BLaER1 treated with 17β-estradiol and CSF1 and Interleukin-3, amounts not matched to agents 10 nM and 100 nM (cell line): Measurements from ENCODE around the gene NMRK1.

Experiments
- H3K27ac ChIP-seq, 11 experiments: shearing (Covaris generic); formaldehyde crosslinking; 2 replicates each; pipeline ENCODE4 v1.8.1; 2022
- H3K27me3 ChIP-seq, 11 experiments: shearing (Covaris generic); formaldehyde crosslinking; 2 replicates each; pipeline ENCODE4 v1.8.1; 2022
- H3K36me3 ChIP-seq, 11 experiments: shearing (Covaris generic); formaldehyde crosslinking; 2 replicates each; pipeline ENCODE4 v1.8.1; 2022
- H3K4me1 ChIP-seq, 10 experiments: shearing (Covaris generic); formaldehyde crosslinking; 2 replicates each; pipeline ENCODE4 v1.8.1; 2022
- H3K4me2 ChIP-seq, 11 experiments: shearing (Covaris generic); formaldehyde crosslinking; 2 replicates each; pipeline ENCODE4 v1.8.1; 2022
- H3K4me3 ChIP-seq, 10 experiments: shearing (Covaris generic); formaldehyde crosslinking; 2 replicates each; pipeline ENCODE4 v1.8.1; 2022
- H3K9ac ChIP-seq, 11 experiments: shearing (Covaris generic); formaldehyde crosslinking; 2 replicates each; pipeline ENCODE4 v1.8.1; 2022
- H3K9me3 ChIP-seq, 11 experiments: shearing (Covaris generic); formaldehyde crosslinking; replicated peaks in 1 of 11; 2 replicates each; pipeline ENCODE4 v1.8.1; 2022
- H4K20me1 ChIP-seq, 11 experiments: shearing (Covaris generic); formaldehyde crosslinking; 2 replicates each; pipeline ENCODE4 v1.8.1; 2022
- Cebpa-rat ChIP-seq, 11 experiments: shearing (Covaris generic); IDR thresholded peaks; 2 replicates each; pipeline ENCODE4 v1.8.1; 2022

NMRK1 gene

GRCh38 chr9:75123696-75124095 is 35.7 kb upstream of the NMRK1 start:
- peaks cover 0 to 24% (median 0%) of the 10 kb centered on the region in 10 experiments; a peak in 8 of 20 replicates for H3K4me1 ChIP-seq
- H3K27me3 ChIP-seq: no peaks in the 10 kb centered on the region
- no peak overlapping the region for H3K4me3 ChIP-seq
- no peak overlapping the region for H3K4me2 ChIP-seq
- H3K36me3 ChIP-seq: peaks cover 34 to 95% (median 64%) of the 10 kb centered on the region in 11 experiments
- H4K20me1 ChIP-seq: peaks cover 0 to 96% (median 25%) of the 10 kb centered on the region in 11 experiments; a peak in 16 of 22 replicates
- no peak overlapping the region for H3K27ac ChIP-seq
- H3K9ac ChIP-seq: no peak overlapping the region
- no peak for TF ChIP-seq Cebpa-rat (IDR thresholded peaks at IDR 0.05)
- peaks cover 3 to 12% (median 8%) of the 10 kb centered on the region in 11 experiments; a peak in 19 of 22 replicates for H3K9me3 ChIP-seq

- Histone ChIP-seq H3K4me2 (no peak overlapping the region), H4K20me1 (peaks cover 0 to 100% (median 29%) of the 10 kb centered on the region in 11 experiments; a peak in 16 of 22 replicates), H3K9ac (no peak overlapping the region)
Measured at GRCh38 chr9:75121914-75122558, 34.1 kb upstream of the NMRK1 start.

GRCh38 chr9:75120686-75121085 is 32.7 kb upstream of the NMRK1 start:
- Histone ChIP-seq H4K20me1 (peaks cover 0 to 100% (median 29%) of the 10 kb centered on the region in 11 experiments; a peak in 16 of 22 replicates), H3K36me3 (peaks cover 44 to 87% (median 68%) of the 10 kb centered on the region in 11 experiments), H3K27me3 (no peaks in the 10 kb centered on the region), H3K27ac (no peak overlapping the region; a peak in 1 of 22 replicates), H3K4me2 (peak overlapping the region in 2 of 11 experiments; percentile 18 to 24; a peak in 1 of 22 replicates), H3K4me3 (no peak overlapping the region), H3K9me3 (peaks cover 13 to 28% (median 20%) of the 10 kb centered on the region in 11 experiments; a peak in 21 of 22 replicates), H3K4me1 (peaks cover 0 to 54% (median 0%) of the 10 kb centered on the region in 10 experiments; a peak in 9 of 20 replicates), H3K9ac (no peak overlapping the region)
- no peak for TF ChIP-seq Cebpa-rat (IDR thresholded peaks at IDR 0.05)

More at GRCh38 chr9:75121914-75122558, 34.1 kb upstream of the NMRK1 start:
- H3K9me3 ChIP-seq: peaks cover 13 to 28% (median 20%) of the 10 kb centered on the region in 11 experiments; a peak in 21 of 22 replicates
- TF ChIP-seq Cebpa-rat (IDR thresholded peaks at IDR 0.05): no peak
- H3K36me3 ChIP-seq: peaks cover 44 to 100% (median 79%) of the 10 kb centered on the region in 11 experiments
- H3K27ac ChIP-seq: no peak overlapping the region
- no peak overlapping the region for H3K4me3 ChIP-seq
- peaks cover 0 to 40% (median 0%) of the 10 kb centered on the region in 10 experiments; a peak in 8 of 20 replicates for H3K4me1 ChIP-seq
- no peaks in the 10 kb centered on the region for H3K27me3 ChIP-seq

- no peak for TF ChIP-seq Cebpa-rat (IDR thresholded peaks at IDR 0.05)
Measured at GRCh38 chr9:75117564-75117963, 29.6 kb upstream of the NMRK1 start.

DNA sequence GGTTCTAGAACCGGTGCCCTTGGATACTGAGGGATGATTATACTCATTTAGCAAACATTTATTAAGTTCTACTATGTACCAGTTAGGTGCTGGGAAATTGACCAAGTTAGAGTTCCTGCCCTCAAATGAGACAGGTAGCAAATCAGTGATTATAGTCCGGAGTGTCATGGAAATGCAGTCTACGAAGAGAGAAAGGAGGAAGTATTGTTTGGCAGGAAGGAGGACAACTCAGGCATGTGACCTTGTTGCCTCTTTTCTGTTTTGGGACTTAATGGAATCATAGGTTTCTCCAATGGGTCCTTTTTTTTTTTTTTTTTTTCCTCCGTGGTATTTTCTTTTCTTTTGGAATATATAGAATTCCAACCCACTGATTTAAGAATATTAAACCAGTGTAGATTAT is 28.4 kb upstream of the NMRK1 start:
- Histone ChIP-seq H3K4me1 (peaks cover 0 to 84% (median 0%) of the 10 kb centered on the region in 10 experiments; a peak in 9 of 20 replicates), H3K9me3 (peaks cover 13 to 28% (median 20%) of the 10 kb centered on the region in 11 experiments; a peak in 21 of 22 replicates), H3K4me3 (no peak overlapping the region), H3K9ac (no peak overlapping the region), H3K27me3 (no peaks in the 10 kb centered on the region), H3K36me3 (peaks cover 33 to 68% (median 43%) of the 10 kb centered on the region in 11 experiments), H3K4me2 (peak overlapping the region in 3 of 11 experiments; percentile 8 to 73 (median 71); a peak in 3 of 22 replicates), H3K27ac (peak overlapping the region in 2 of 11 experiments; percentile 12 to 23; a peak in 1 of 22 replicates), H4K20me1 (peaks cover 2 to 100% (median 59%) of the 10 kb centered on the region in 11 experiments; a peak in 20 of 22 replicates)
- TF ChIP-seq Cebpa-rat (IDR thresholded peaks at IDR 0.05): no peak

More at GRCh38 chr9:75117564-75117963, 29.6 kb upstream of the NMRK1 start:
- Histone ChIP-seq H4K20me1 (peaks cover 0 to 100% (median 51%) of the 10 kb centered on the region in 11 experiments; a peak in 19 of 22 replicates), H3K4me1 (peaks cover 0 to 71% (median 0%) of the 10 kb centered on the region in 10 experiments; a peak in 9 of 20 replicates), H3K9me3 (peaks cover 13 to 28% (median 20%) of the 10 kb centered on the region in 11 experiments; a peak in 21 of 22 replicates), H3K27ac (no peak overlapping the region), H3K27me3 (no peaks in the 10 kb centered on the region), H3K4me2 (peak overlapping the region in 1 of 11 experiments; percentile 26; a peak in 1 of 22 replicates), H3K4me3 (no peak overlapping the region), H3K9ac (no peak overlapping the region), H3K36me3 (peaks cover 44 to 80% (median 55%) of the 10 kb centered on the region in 11 experiments)

GRCh38 chr9:75112789-75113188 is 24.8 kb upstream of the NMRK1 start:
- peak overlapping the region in 3 of 11 experiments; percentile 3 to 79 (median 58); a peak in 5 of 22 replicates for H3K4me2 ChIP-seq
- H3K9ac ChIP-seq: peak overlapping the region in 2 of 11 experiments; percentile 36 to 57; a peak in 2 of 22 replicates
- H3K9me3 ChIP-seq: peaks cover under 1 to 7% (median 4%) of the 10 kb centered on the region in 11 experiments; a peak in 16 of 22 replicates
- H3K36me3 ChIP-seq: peaks cover under 1 to 50% (median 15%) of the 10 kb centered on the region in 11 experiments; a peak in 21 of 22 replicates
- no peak for TF ChIP-seq Cebpa-rat (IDR thresholded peaks at IDR 0.05)
- H3K4me3 ChIP-seq: no peak overlapping the region
- peak overlapping the region in 2 of 11 experiments; percentile 18 to 23; a peak in 2 of 22 replicates for H3K27ac ChIP-seq
- H3K4me1 ChIP-seq: peaks cover 0 to 76% (median 0%) of the 10 kb centered on the region in 10 experiments; a peak in 8 of 20 replicates
- no peaks in the 10 kb centered on the region for H3K27me3 ChIP-seq
- peaks cover 4 to 100% (median 81%) of the 10 kb centered on the region in 11 experiments; a peak in 20 of 22 replicates for H4K20me1 ChIP-seq

DNA sequence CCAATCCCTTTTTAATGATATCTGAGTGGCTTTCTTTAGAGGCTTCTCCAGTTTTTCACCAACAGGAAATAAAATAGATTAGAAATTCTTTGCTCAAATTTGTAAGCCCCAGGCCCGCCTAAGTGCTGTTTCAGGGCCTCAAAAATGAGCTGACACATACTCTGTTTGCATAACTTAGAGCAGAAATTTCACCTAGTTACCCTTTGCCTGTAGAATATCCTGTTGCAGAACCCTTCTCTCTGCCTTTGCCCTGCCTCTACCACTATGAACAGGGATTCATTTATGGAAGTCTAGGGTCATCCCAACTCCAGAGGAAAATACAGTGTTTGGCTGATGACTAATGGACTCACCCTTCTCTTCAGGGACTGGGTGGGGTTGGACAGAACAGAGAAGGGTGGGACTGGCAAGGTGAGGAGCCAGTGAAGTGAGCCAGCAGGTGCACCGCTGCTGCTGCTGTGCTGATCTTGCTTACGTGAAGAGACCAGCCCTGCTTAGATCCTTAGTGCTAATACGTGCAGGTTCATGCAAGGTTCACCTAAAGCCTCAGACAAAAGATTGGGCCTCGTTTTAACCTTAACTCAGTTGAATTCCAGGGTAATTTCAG is 23.2 kb upstream of the NMRK1 start:
- H3K9ac ChIP-seq: no peak overlapping the region
- H4K20me1 ChIP-seq: peaks cover 4 to 100% (median 90%) of the 10 kb centered on the region in 11 experiments; a peak in 20 of 22 replicates
- H3K36me3 ChIP-seq: peaks cover 0 to 50% (median 8%) of the 10 kb centered on the region in 11 experiments; a peak in 9 of 22 replicates
- no peaks in the 10 kb centered on the region for H3K27me3 ChIP-seq
- H3K4me1 ChIP-seq: peaks cover 0 to 62% (median 0%) of the 10 kb centered on the region in 10 experiments; a peak in 8 of 20 replicates
- no peak overlapping the region for H3K4me3 ChIP-seq
- H3K27ac ChIP-seq: no peak overlapping the region
- TF ChIP-seq Cebpa-rat (IDR thresholded peaks at IDR 0.05): no peak
- no peaks in the 10 kb centered on the region; a peak in 1 of 22 replicates for H3K9me3 ChIP-seq
- peak overlapping the region in 2 of 11 experiments; percentile 58 to 79; a peak in 2 of 22 replicates for H3K4me2 ChIP-seq

- H3K4me1 ChIP-seq: peaks cover 0 to 74% (median 9%) of the 10 kb centered on the region in 10 experiments; a peak in 9 of 20 replicates
- peaks cover 4 to 100% (median 95%) of the 10 kb centered on the region in 11 experiments; a peak in 21 of 22 replicates for H4K20me1 ChIP-seq
- peaks cover 0 to 58% (median 9%) of the 10 kb centered on the region in 11 experiments; a peak in 13 of 22 replicates for H3K36me3 ChIP-seq
- H3K27ac ChIP-seq: no peak overlapping the region
- no peaks in the 10 kb centered on the region; a peak in 1 of 22 replicates for H3K9me3 ChIP-seq
- TF ChIP-seq Cebpa-rat (IDR thresholded peaks at IDR 0.05): no peak
- no peak overlapping the region for H3K9ac ChIP-seq
- H3K27me3 ChIP-seq: no peaks in the 10 kb centered on the region
- H3K4me2 ChIP-seq: peak overlapping the region in 2 of 11 experiments; percentile 7 to 16; a peak in 1 of 22 replicates
- no peak overlapping the region for H3K4me3 ChIP-seq
Measured at GRCh38 chr9:75109210-75109839, 21.4 kb upstream of the NMRK1 start.
